ELF-1 (cell line): ENCODE measurements around the gene PGS1.

Experiments
- DNase-seq: peaks from one replicate; pipeline ENCODE4 v3.0.0-alpha.2; 2016; ENCODE audit warnings: low read depth, low spot score

The PGS1 gene

GRCh38 chr17:78472035-78472905, 93.8 kb downstream of the PGS1 start:
- DNase-seq: no peak

GRCh38 chr17:78473951-78474613, 95.6 kb downstream of the PGS1 start:
- DNase-seq: no peak
